Measurements from ENCODE around the gene DNAJC11.

Gene DNAJC11

GRCh38 chr1:6586404-6586816 is 115.2 kb downstream of the DNAJC11 start:
- no peak for DNase-seq

GRCh38 chr1:6585841-6586240 is 115.8 kb downstream of the DNAJC11 start:
- DNase-seq: no peak

- no peak for DNase-seq
These were observed 116.4 kb downstream of the DNAJC11 start for GRCh38 chr1:6585081-6585722.
